GM19240 (cell line): ENCODE data around the gene SLC17A8.
"Not testable (repeated sequence)": the region's sequence is repeated elsewhere in the genome, so short reads cannot be mapped to it uniquely, and the experiment has no call there.

Source experiments
- DNase-seq: peaks from one replicate; pipeline ENCODE4 v3.0.0; 2011; ENCODE audit warnings: low spot score; ENCODE audit not compliant: insufficient read length

SLC17A8 gene

GRCh38 chr12:100356644-100357223, at the start of gene SLC17A8:
SLC17A8 (plus strand) TSS chr12:100357074; CDS start chr12:100357392, 318 bp downstream.
- DNase-seq: no peak

- DNase-seq: not testable (repeated sequence)
These were observed 48.7 kb upstream of the SLC17A8 start for GRCh38 chr12:100308138-100308537.

- no peak for DNase-seq
These were observed 45.6 kb upstream of the SLC17A8 start for GRCh38 chr12:100311317-100311716.

- DNase-seq: no peak
These were observed 39.5 kb upstream of the SLC17A8 start for GRCh38 chr12:100317371-100317770.

- DNase-seq: no peak
These were observed 32.4 kb upstream of the SLC17A8 start for GRCh38 chr12:100324498-100324897.

GRCh38 chr12:100326208-100326607, 30.7 kb upstream of the SLC17A8 start:
- DNase-seq: no peak

- no peak for DNase-seq
These were observed 27.1 kb upstream of the SLC17A8 start for GRCh38 chr12:100329800-100330199.

- no peak for DNase-seq
These were observed 25.0 kb upstream of the SLC17A8 start for GRCh38 chr12:100331871-100332270.

GRCh38 chr12:100332852-100333251, 24.0 kb upstream of the SLC17A8 start:
- DNase-seq: no peak

- no peak for DNase-seq
These were observed 19.6 kb upstream of the SLC17A8 start for GRCh38 chr12:100337299-100337698.

GRCh38 chr12:100337727-100338126, 19.1 kb upstream of the SLC17A8 start:
- no peak for DNase-seq

- DNase-seq: no peak
These were observed 17.8 kb upstream of the SLC17A8 start for GRCh38 chr12:100339071-100339470.

GRCh38 chr12:100342897-100343296, 14.0 kb upstream of the SLC17A8 start:
- DNase-seq: not testable (repeated sequence)

GRCh38 chr12:100344351-100344750, 12.5 kb upstream of the SLC17A8 start:
- DNase-seq: not testable (repeated sequence)

- no peak for DNase-seq
These were observed 11.7 kb upstream of the SLC17A8 start for GRCh38 chr12:100345020-100345767.

- DNase-seq: no peak
These were observed 10.2 kb upstream of the SLC17A8 start for GRCh38 chr12:100346660-100347059.

- DNase-seq: no peak
These were observed 8.0 kb upstream of the SLC17A8 start for GRCh38 chr12:100348657-100349454.

- no peak for DNase-seq
These were observed 2.4 kb downstream of the SLC17A8 start for GRCh38 chr12:100359248-100359647.

- DNase-seq: no peak
These were observed 2.9 kb downstream of the SLC17A8 start for GRCh38 chr12:100359822-100360221.

GRCh38 chr12:100360450-100360849, 3.6 kb downstream of the SLC17A8 start:
- no peak for DNase-seq

GRCh38 chr12:100364324-100364723, 7.5 kb downstream of the SLC17A8 start:
- no peak for DNase-seq

- DNase-seq: no peak
These were observed 8.5 kb downstream of the SLC17A8 start for GRCh38 chr12:100365411-100365810.
